ENCODE measurements around the gene CD2. TPM values are rescaled to one million over a fixed set of nuclear protein-coding genes. Genes with fewer than 3 reads are reported as not detected.

Gene CD2
- total and polyA plus RNA-seq, 2 donors from 2014 or later: 0.97 to 12.1 TPM

DNA sequence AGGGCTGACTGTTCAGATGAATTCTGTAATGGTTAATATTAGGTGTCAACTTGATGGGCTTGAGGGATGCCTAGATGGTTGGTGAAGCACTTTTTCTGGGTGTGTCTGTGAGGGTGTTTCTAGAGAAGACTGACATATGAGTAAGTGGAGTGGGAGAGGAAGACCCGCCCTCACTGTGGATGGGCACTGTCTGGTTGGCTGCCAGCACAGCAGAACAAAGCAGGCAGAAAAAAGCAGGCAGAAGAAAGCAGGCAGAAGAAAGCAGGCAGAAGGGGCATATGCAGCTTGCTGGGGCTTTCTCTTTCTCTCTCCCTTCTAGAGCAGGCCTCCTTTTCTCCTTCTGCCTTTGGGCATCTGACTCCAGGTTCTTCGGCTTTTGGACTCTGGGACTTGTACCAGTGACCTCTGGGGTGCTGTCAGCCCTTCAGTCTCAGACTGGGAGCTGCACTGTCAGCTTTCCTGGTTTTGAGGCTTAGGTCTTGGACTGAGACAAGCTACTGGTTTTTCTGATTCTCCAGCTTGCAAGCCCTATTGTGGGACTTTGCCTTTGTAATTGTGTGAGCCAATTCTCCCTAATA lies 42.9 kb upstream of the CD2 start:
- Histone ChIP-seq H3K4me1 (ENCODE audit: control insufficient read depth in 2 of 3, insufficient read depth in 2 of 3, low read depth in 1 of 3, low read length in 3 of 3) (no peaks in the 10 kb centered on the region), H3K9ac (ENCODE audit: low read length in 3 of 3) (no peak overlapping the region), H3K27ac (ENCODE audit: low read depth in 2 of 2, low read length in 2 of 2) (no peak overlapping the region), H3K36me3 (ENCODE audit: control insufficient read depth in 2 of 3, insufficient read depth in 3 of 3, low read length in 3 of 3) (no peaks in the 10 kb centered on the region), H3K9me3 (ENCODE audit: control insufficient read depth in 2 of 3, insufficient read depth in 1 of 3, low read length in 3 of 3) (no peaks in the 10 kb centered on the region), H3K4me3 (ENCODE audit: low read length in 3 of 3) (no peak overlapping the region), H3K27me3 (ENCODE audit: control insufficient read depth, insufficient read depth, low read length) (no peaks in the 10 kb centered on the region)
- intact Hi-C loops (cut with DNase I): no loop called here
- DNase-seq (no peak), FAIRE-seq (no peak)
- TF ChIP-seq, protein P1, sequence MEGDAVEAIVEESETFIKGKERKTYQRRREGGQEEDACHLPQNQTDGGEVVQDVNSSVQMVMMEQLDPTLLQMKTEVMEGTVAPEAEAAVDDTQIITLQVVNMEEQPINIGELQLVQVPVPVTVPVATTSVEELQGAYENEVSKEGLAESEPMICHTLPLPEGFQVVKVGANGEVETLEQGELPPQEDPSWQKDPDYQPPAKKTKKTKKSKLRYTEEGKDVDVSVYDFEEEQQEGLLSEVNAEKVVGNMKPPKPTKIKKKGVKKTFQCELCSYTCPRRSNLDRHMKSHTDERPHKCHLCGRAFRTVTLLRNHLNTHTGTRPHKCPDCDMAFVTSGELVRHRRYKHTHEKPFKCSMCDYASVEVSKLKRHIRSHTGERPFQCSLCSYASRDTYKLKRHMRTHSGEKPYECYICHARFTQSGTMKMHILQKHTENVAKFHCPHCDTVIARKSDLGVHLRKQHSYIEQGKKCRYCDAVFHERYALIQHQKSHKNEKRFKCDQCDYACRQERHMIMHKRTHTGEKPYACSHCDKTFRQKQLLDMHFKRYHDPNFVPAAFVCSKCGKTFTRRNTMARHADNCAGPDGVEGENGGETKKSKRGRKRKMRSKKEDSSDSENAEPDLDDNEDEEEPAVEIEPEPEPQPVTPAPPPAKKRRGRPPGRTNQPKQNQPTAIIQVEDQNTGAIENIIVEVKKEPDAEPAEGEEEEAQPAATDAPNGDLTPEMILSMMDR (IDR thresholded peaks at IDR 0.05; ENCODE audit: borderline replicate concordance, extremely low read depth, insufficient read depth): no peak

DNA sequence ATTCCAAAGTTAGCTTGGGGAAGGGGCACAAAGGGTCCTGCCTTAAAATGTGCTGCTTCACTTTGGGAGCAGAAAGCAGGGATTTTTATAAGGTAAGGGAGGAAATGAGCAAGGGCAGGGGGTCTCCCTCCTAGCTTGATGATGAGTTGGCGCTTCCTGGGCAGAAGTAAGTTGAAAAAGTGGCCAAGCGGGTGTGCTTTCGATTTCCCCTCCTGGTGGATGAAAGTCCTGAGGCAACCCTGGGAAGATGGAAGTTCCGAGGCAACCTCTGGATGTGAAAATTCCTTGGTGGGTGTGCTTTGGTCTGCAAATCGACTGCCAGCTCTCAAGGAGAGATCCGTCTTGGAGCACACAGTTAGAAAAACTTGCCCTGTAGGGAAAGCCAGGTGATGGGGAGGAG lies 41.7 kb upstream of the CD2 start:
- H3K36me3 ChIP-seq (ENCODE audit: control insufficient read depth in 2 of 3, insufficient read depth in 3 of 3, low read length in 3 of 3): no peaks in the 10 kb centered on the region
- H3K4me1 ChIP-seq (ENCODE audit: control insufficient read depth in 2 of 3, insufficient read depth in 2 of 3, low read depth in 1 of 3, low read length in 3 of 3): no peaks in the 10 kb centered on the region
- H3K27me3 ChIP-seq (ENCODE audit: control insufficient read depth, insufficient read depth, low read length): no peaks in the 10 kb centered on the region
- no peaks in the 10 kb centered on the region for H3K9me3 ChIP-seq (ENCODE audit: control insufficient read depth in 2 of 3, insufficient read depth in 1 of 3, low read length in 3 of 3)
- intact Hi-C loops (cut with DNase I): no loop called here
- no peak for FAIRE-seq
- H3K9ac ChIP-seq (ENCODE audit: low read length in 3 of 3): no peak overlapping the region
- TF ChIP-seq, protein P1 (IDR thresholded peaks at IDR 0.05; ENCODE audit: borderline replicate concordance, extremely low read depth, insufficient read depth): no peak
- no peak overlapping the region for H3K27ac ChIP-seq (ENCODE audit: low read depth in 2 of 2, low read length in 2 of 2)
- H3K4me3 ChIP-seq (ENCODE audit: low read length in 3 of 3): no peak overlapping the region
- DNase-seq: no peak

DNA sequence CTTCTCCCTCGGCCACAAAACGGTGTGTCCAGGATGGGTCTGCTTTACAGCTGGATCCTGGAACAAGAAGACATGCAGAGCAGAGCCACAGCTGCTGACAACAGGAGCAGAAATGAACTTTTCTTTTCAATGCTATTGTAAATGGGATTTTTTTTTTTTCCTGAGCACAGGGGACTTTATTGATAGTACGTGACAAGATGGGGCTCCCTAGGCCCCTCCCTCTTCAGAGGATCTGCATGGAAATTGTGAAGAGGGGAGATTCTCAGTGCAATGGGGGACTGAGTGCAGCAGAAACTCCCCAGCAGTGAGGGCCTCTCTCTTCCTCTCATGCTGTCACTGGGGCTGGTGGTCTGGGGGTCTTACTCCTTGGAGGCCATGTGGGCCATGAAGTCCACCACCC lies 40.8 kb upstream of the CD2 start:
- intact Hi-C loops (cut with DNase I): no loop called here
- TF ChIP-seq, protein P1 (IDR thresholded peaks at IDR 0.05; ENCODE audit: borderline replicate concordance, extremely low read depth, insufficient read depth): no peak
- Histone ChIP-seq H3K9ac (ENCODE audit: low read length in 3 of 3) (no peak overlapping the region), H3K4me1 (ENCODE audit: control insufficient read depth in 2 of 3, insufficient read depth in 2 of 3, low read depth in 1 of 3, low read length in 3 of 3) (no peaks in the 10 kb centered on the region), H3K4me3 (ENCODE audit: low read length in 3 of 3) (no peak overlapping the region), H3K9me3 (ENCODE audit: control insufficient read depth in 2 of 3, insufficient read depth in 1 of 3, low read length in 3 of 3) (no peaks in the 10 kb centered on the region), H3K27me3 (ENCODE audit: control insufficient read depth, insufficient read depth, low read length) (no peaks in the 10 kb centered on the region), H3K27ac (ENCODE audit: low read depth in 2 of 2, low read length in 2 of 2) (no peak overlapping the region), H3K36me3 (ENCODE audit: control insufficient read depth in 2 of 3, insufficient read depth in 3 of 3, low read length in 3 of 3) (no peaks in the 10 kb centered on the region)
- FAIRE-seq (no peak), DNase-seq (no peak)

DNA sequence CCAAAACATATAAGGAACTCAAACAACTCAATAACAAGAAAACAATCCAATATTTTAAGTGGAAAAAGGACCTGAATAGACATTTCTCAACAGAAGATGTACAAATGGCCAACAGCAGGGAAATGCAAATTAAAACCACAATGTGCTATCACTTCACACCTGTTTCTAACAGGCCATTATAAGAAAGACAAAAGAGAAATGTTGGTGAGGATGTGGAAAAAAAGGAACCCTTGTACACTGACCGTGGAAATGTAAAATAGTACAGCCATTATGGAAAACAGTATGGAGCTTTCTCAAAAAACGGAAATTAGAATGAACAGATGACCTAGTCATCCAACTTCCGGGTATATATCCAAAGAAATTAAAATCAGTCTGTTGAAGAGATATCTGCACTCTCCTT lies 37.8 kb upstream of the CD2 start:
- Histone ChIP-seq H3K9ac (ENCODE audit: low read length in 3 of 3) (no peak overlapping the region), H3K27ac (ENCODE audit: low read depth in 2 of 2, low read length in 2 of 2) (no peak overlapping the region), H3K27me3 (ENCODE audit: control insufficient read depth, insufficient read depth, low read length) (no peaks in the 10 kb centered on the region), H3K4me3 (ENCODE audit: low read length in 3 of 3) (no peak overlapping the region), H3K9me3 (ENCODE audit: control insufficient read depth in 2 of 3, insufficient read depth in 1 of 3, low read length in 3 of 3) (no peaks in the 10 kb centered on the region), H3K36me3 (ENCODE audit: control insufficient read depth in 2 of 3, insufficient read depth in 3 of 3, low read length in 3 of 3) (no peaks in the 10 kb centered on the region), H3K4me1 (ENCODE audit: control insufficient read depth in 2 of 3, insufficient read depth in 2 of 3, low read depth in 1 of 3, low read length in 3 of 3) (no peaks in the 10 kb centered on the region)
- DNase-seq (no peak), FAIRE-seq (no peak)
- TF ChIP-seq, protein P1 (IDR thresholded peaks at IDR 0.05; ENCODE audit: borderline replicate concordance, extremely low read depth, insufficient read depth): no peak
- intact Hi-C loops (cut with DNase I): no loop called here
